GM12878 (cell line): Measurements from ENCODE around the gene TOB1. TPM values are rescaled to one million over a fixed set of nuclear protein-coding genes. Genes with fewer than 3 reads are reported as not detected.

Experiments used
- ATAC-seq: fragments of 200-7000 bp; cut with Tn5 transposase; 3 replicates; pipeline ENCODE4 v1.9.1; 2020; ENCODE audit warnings: mild to moderate bottlenecking, moderate library complexity
- BruUV-seq: library from RNA; stranded (reverse); fragments of 400-500 nt; replicated peaks from 2 replicates; lab custom pipeline; 2021; lab: Mats Ljungman, UMichigan
- CTCF ChIA-PET: fragments of 300-600 bp; sonication (Branson Sonifier 250); formaldehyde crosslinking; extraction: SDS; loops from one replicate; lab custom pipeline; 2021; ENCODE audit warnings: inconsistent platforms; lab: Yijun Ruan, JAX
- POLR2A ChIA-PET: fragments of 350-600 bp; formaldehyde crosslinking; extraction: SDS; loops from one replicate; lab custom pipeline; 2021; ENCODE audit warnings: inconsistent platforms; lab: Charles Lee
- RAD21 ChIA-PET: fragments of 300-600 bp; sonication (Branson Sonifier 250); formaldehyde crosslinking; loops from one replicate; lab custom pipeline; 2023; ENCODE audit warnings: antibody characterized with exemption; ENCODE audit not compliant: unreplicated experiment; lab: Charles Lee
- SMC1A ChIA-PET: fragments of 300-600 bp; sonication (Branson Sonifier 250); formaldehyde crosslinking; loops from one replicate; lab custom pipeline; 2023; ENCODE audit not compliant: unreplicated experiment, uncharacterized antibody; lab: Charles Lee
- DNase-seq: peaks from one replicate; pipeline ENCODE4 v3.0.0-alpha.2; 2011; ENCODE audit warnings: low read depth, low spot score
- FAIRE-seq: peaks from 3 replicates; lab custom pipeline; 2011; peaks lifted over from hg19 to GRCh38; lab: Jason Lieb, UNC
- H2AFZ ChIP-seq: 2 replicates; pipeline ENCODE4 v1.6.0; 2011; ENCODE audit warnings: low read depth, low read length, control low read depth; ENCODE audit not compliant: control insufficient read depth
- H3K27ac ChIP-seq: 2 replicates; pipeline ENCODE4 v1.5.1; 2011; ENCODE audit warnings: control low read depth; ENCODE audit not compliant: control insufficient read depth, insufficient read depth
- H3K27me3 ChIP-seq, 2 experiments: replicated peaks in 1 of 2; 2 replicates each; pipeline versions ENCODE4 v1.6.0 to v1.6.1; 2011; ENCODE audit warnings: low read length in 1 of 2; ENCODE audit not compliant: control insufficient read depth in 2 of 2, insufficient read depth in 2 of 2
- H3K36me3 ChIP-seq, 2 experiments: 2 replicates each; pipeline ENCODE4 v1.5.1; 2011; ENCODE audit warnings: low read length in 1 of 2; ENCODE audit not compliant: control insufficient read depth in 2 of 2, insufficient read depth in 2 of 2
- H3K4me1 ChIP-seq: 2 replicates; pipeline ENCODE4 v1.6.1; 2011; ENCODE audit warnings: mild to moderate bottlenecking, low read length, moderate library complexity, mixed read lengths; ENCODE audit not compliant: control insufficient read depth, insufficient read depth
- H3K4me2 ChIP-seq: 2 replicates; pipeline ENCODE4 v1.6.0; 2011; ENCODE audit warnings: control low read depth; ENCODE audit not compliant: control insufficient read depth, insufficient read depth
- H3K4me3 ChIP-seq: fragments of 200-600 bp; sonication (generic); 2 replicates; pipeline ENCODE4 v1.5.1; 2016
- H3K79me2 ChIP-seq: 2 replicates; pipeline ENCODE4 v1.6.0; 2011; ENCODE audit warnings: low read length; ENCODE audit not compliant: control insufficient read depth, insufficient read depth
- H3K9ac ChIP-seq: 2 replicates; pipeline ENCODE4 v1.8.0; 2011; ENCODE audit warnings: low read length, control low read depth, mixed read lengths; ENCODE audit not compliant: control insufficient read depth, insufficient read depth
- H3K9me3 ChIP-seq: replicated peaks from 3 replicates; pipeline ENCODE4 v1.5.1; 2011; ENCODE audit warnings: mild to moderate bottlenecking, low read length; ENCODE audit not compliant: control insufficient read depth, insufficient read depth
- H4K20me1 ChIP-seq: 2 replicates; pipeline ENCODE4 v1.6.0; 2011; ENCODE audit not compliant: control insufficient read depth, insufficient read depth
- KLF5 ChIP-seq: fragments of 450-650 bp; IDR thresholded peaks from 2 replicates; pipeline ENCODE4 v1.6.1; 2014; ENCODE audit warnings: mild to moderate bottlenecking; ENCODE audit not compliant: partially characterized antibody
- MTA2 ChIP-seq: fragments of 450-650 bp; IDR thresholded peaks from 2 replicates; pipeline ENCODE4 v1.6.1; 2016; ENCODE audit warnings: low read depth, mild to moderate bottlenecking, moderate library complexity
- NFYA ChIP-seq: IDR thresholded peaks from 2 replicates; pipeline ENCODE4 v1.6.1; 2011; ENCODE audit warnings: low read depth, mild to moderate bottlenecking, low read length, improper control_type of control experiment, borderline replicate concordance
- NR2C1 ChIP-seq: fragments of 450-650 bp; IDR thresholded peaks from 2 replicates; pipeline ENCODE4 v1.6.1; 2017; ENCODE audit warnings: antibody characterized with exemption, mild to moderate bottlenecking, moderate library complexity
- POLR2AphosphoS2 ChIP-seq: IDR thresholded peaks from 2 replicates; pipeline ENCODE4 v1.6.1; 2011; ENCODE audit warnings: low read depth, mild to moderate bottlenecking, low read length, improper control_type of control experiment, moderate library complexity
- PRDM15 ChIP-seq: fragments of 450-650 bp; formaldehyde crosslinking; IDR thresholded peaks from 2 replicates; pipeline ENCODE4 v1.4.0; 2020; ENCODE audit warnings: mild to moderate bottlenecking, moderate library complexity
- RAD51 ChIP-seq: fragments of 450-650 bp; IDR thresholded peaks from 2 replicates; pipeline ENCODE4 v1.6.1; 2016; ENCODE audit warnings: moderate library complexity, mild to moderate bottlenecking, inconsistent platforms
- RCOR1 ChIP-seq: conservative IDR thresholded peaks from 2 replicates; pipeline ENCODE4 v1.6.1; 2012; ENCODE audit warnings: low read depth, low read length, improper control_type of control experiment
- RELA ChIP-seq: fragments of 450-650 bp; IDR thresholded peaks from 2 replicates; pipeline ENCODE4 v1.8.0; 2014; ENCODE audit warnings: borderline replicate concordance; ENCODE audit not compliant: partially characterized antibody
- SPI1 ChIP-seq: IDR thresholded peaks from 2 replicates; pipeline ENCODE4 v1.6.1; 2011; ENCODE audit warnings: low read depth, mild to moderate bottlenecking, low read length, moderate library complexity, borderline replicate concordance; ENCODE audit not compliant: insufficient read depth
- TCF7 ChIP-seq: IDR thresholded peaks from 2 replicates; pipeline ENCODE4 v1.6.1; 2014; ENCODE audit warnings: antibody characterized with exemption, borderline replicate concordance
- ZBTB40 ChIP-seq: fragments of 450-650 bp; IDR thresholded peaks from 2 replicates; pipeline ENCODE4 v1.6.1; 2016; ENCODE audit warnings: mild to moderate bottlenecking, moderate library complexity, borderline replicate concordance
- WGBS: methylation state at CpG from one replicate; pipeline ENCODE4 v1.1.6; 2016; ENCODE audit warnings: low lambda C conversion rate; ENCODE audit not compliant: insufficient replicate concordance, insufficient coverage; ENCODE audit errors: missing lambda C conversion rate; 5-methylcytosine and 5-hydroxymethylcytosine counted together
- in situ Hi-C: fragments of 300-500 bp; cut with MboI; formaldehyde crosslinking; loops from 9 replicates; pipeline ENCODE4 v1.14.3; 2018; ENCODE audit warnings: mixed read lengths
- intact Hi-C: fragments of 100-400 bp; cut with micrococcal nuclease; formaldehyde crosslinking; loops from one replicate; pipeline ENCODE4 v1.14.2; 2022; ENCODE audit not compliant: unreplicated experiment
- polyA plus RNA-seq, 11 experiments: library from polyadenylated mRNA; depleted of rRNA in 4 of 11; unstranded in 6 of 11; stranded (reverse) in 5 of 11; fragments of >200 nt; fragmentation: Nextera tagmentation in 4 of 11; fragmentation: Illumina TruSeq in 1 of 11; extraction: Ambion mirVana in 4 of 11; extraction: Trizol in 1 of 11; gene quantifications; 1 replicate in 1 of 11; 2 replicates in 10 of 11; pipeline versions ENCODE4 v1.2.1 to v1.2.3, GENCODE V29; 2011 to 2016; ENCODE audit warnings: inconsistent platforms in 2 of 11, missing spikeins in 2 of 11, low read depth in 1 of 11
- total RNA-seq, 4 experiments: library from RNA; depleted of rRNA in 3 of 4; stranded (reverse); fragments of >200 nt in 3 of 4; fragmentation: Illumina TruSeq in 1 of 4; extraction: Trizol in 1 of 4; gene quantifications; 2 replicates each; pipeline versions ENCODE4 v1.2.1 to v1.2.3, GENCODE V29; 2013 to 2021

TOB1 gene
- total and polyA plus RNA-seq, 10 of the 15 experiments (the other 5 are each of a cell fraction or from before 2014, with no cell fraction given), result 5.0 to 32.4 (median 13.7) TPM

GRCh38 chr17:50861822-50862528, 4.2 kb downstream of the TOB1 start (continued):
- no peak for TF ChIP-seq RCOR1
- no peak for TF ChIP-seq RELA
- no peak for TF ChIP-seq ZBTB40

- Histone ChIP-seq H2AFZ (no peak overlapping the region), H3K79me2 (peaks cover 30% of the 10 kb centered on the region), H3K36me3 (no peaks in the 10 kb centered on the region; a peak in 1 of 4 replicates), H3K27ac (no peak overlapping the region), H3K9ac (no peak overlapping the region), H3K27me3 (no peaks in the 10 kb centered on the region), H3K4me3 (no peak overlapping the region), H4K20me1 (no peaks in the 10 kb centered on the region), H3K9me3 (no peaks in the 10 kb centered on the region), H3K4me1 (no peaks in the 10 kb centered on the region), H3K4me2 (no peak overlapping the region)
- DNase-seq (no peak), FAIRE-seq (no peak), ATAC-seq (no peak)
- SMC1A ChIA-PET, result interaction anchor here (1.1 to 5.6 kb wide), 3 partner anchors 8 to 95 kb away, joined by 3 to 46 read pairs (median 5); no protein-coding TSS in a partner anchor
- intact Hi-C loops, result loop anchor here (10.0 kb wide), 1 partner anchor 393 kb away; no protein-coding TSS in a partner anchor
- BruUV-seq, result no TSS peak
- in situ Hi-C loops, result loop anchor here (5.0 kb wide), 1 partner anchor 51 kb away; no protein-coding TSS in a partner anchor
- RAD21 ChIA-PET, result interaction anchor here (1.0 to 2.6 kb wide), 4 partner anchors 9 to 195 kb away, joined by 3 to 11 read pairs (median 4); no protein-coding TSS in a partner anchor
- POLR2A ChIA-PET, result no interaction called here
- 45% methylated on average over 2 of the region's 2 CpGs for WGBS
- CTCF ChIA-PET, result interaction anchor here (0.7 to 8.7 kb wide), 9 partner anchors 9 to 649 kb away, joined by 3 to 85 read pairs (median 7); no protein-coding TSS in a partner anchor
- TF ChIP-seq MTA2, result no peak
- TF ChIP-seq RAD51, result no peak
- TF ChIP-seq NFYA, result no peak
- TF ChIP-seq SPI1, result no peak
- TF ChIP-seq TCF7, result no peak
- no peak for TF ChIP-seq KLF5
- no peak for TF ChIP-seq PRDM15 (CRISPR knock-in tag)
- TF ChIP-seq POLR2AphosphoS2, result no peak
- no peak for TF ChIP-seq NR2C1
These were observed 4.8 kb downstream of the TOB1 start for GRCh38 chr17:50861334-50861676.
